Right atrium auricular region (tissue), 2 donors: ENCODE results near the gene TMPRSS4. TPM values are rescaled to one million over a fixed set of nuclear protein-coding genes. Genes with fewer than 3 reads are reported as not detected.

Experiments
- DNase-seq: peaks from one replicate; pipeline ENCODE4 v3.0.0-alpha.2; 2019; ENCODE audit warnings: low spot score
- H3K27ac ChIP-seq, 2 donors: fragments of 200-600 bp; sonication (generic); 1 replicate in 1 of 2; 2 replicates in 1 of 2; pipeline ENCODE4 v1.5.1; 2016 to 2019
- H3K27me3 ChIP-seq, 2 donors: fragments of 200-600 bp; sonication (generic); one replicate each; pipeline versions ENCODE4 v1.5.1 to v1.6.0; 2017 to 2019
- H3K36me3 ChIP-seq: fragments of 200-600 bp; sonication (generic); one replicate; pipeline ENCODE4 v1.5.1; 2016
- H3K4me1 ChIP-seq, 2 donors: fragments of 200-600 bp; sonication (generic); one replicate each; pipeline versions ENCODE4 v1.5.1 to v1.6.0; 2017 to 2019
- H3K4me3 ChIP-seq, 2 donors: fragments of 200-600 bp; sonication (generic); 1 replicate in 1 of 2; 2 replicates in 1 of 2; pipeline ENCODE4 v1.5.1; 2017 to 2019; ENCODE audit warnings: mild to moderate bottlenecking in 1 of 2, moderate library complexity in 1 of 2
- H3K9me3 ChIP-seq, 2 donors: fragments of 200-600 bp; sonication (generic); one replicate each; pipeline ENCODE4 v1.5.1; 2019
- total RNA-seq, 2 donors: library from RNA; depleted of rRNA; stranded (reverse); fragments of >200 nt; gene quantifications; one replicate each; pipeline ENCODE4 v1.1.0, GENCODE V29; 2016
- TF ChIP-seq, protein P1 (sequence below), 2 donors: fragments of 200-600 bp; sonication (generic); IDR thresholded peaks; one replicate each; pipeline ENCODE4 v1.5.1; 2019; ENCODE audit warnings: antibody characterized with exemption in 2 of 2

TMPRSS4 gene
- total RNA-seq, 2 donors from 2014 or later, result not detected

DNA sequence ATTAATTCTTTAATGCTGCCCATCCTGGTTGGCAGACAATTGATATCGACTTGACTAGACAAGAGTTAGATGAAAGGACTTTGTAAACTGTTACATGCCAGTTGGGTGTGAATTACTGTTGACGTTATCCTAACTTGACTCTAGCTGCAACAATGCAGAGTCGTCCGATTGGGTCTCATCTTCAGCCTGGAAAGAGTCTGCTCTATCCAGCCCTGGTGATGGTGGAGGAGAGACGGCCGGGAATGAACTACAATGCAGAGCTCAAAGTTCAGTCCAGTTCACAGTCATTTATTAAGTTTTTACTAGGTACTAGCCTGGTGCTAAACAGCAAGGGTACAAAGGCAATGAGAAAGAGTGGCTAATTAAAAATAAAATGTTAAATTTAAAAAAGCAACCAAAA is 14.8 kb downstream of the TMPRSS4 start:
- H3K4me1 ChIP-seq, result no peaks in the 10 kb centered on the region
- no peaks in the 10 kb centered on the region for H3K27me3 ChIP-seq
- H3K36me3 ChIP-seq, result no peaks in the 10 kb centered on the region
- H3K4me3 ChIP-seq, result no peak overlapping the region
- peaks cover 0 to 10% of the 10 kb centered on the region in 2 donors for H3K9me3 ChIP-seq
- no peak overlapping the region for H3K27ac ChIP-seq
- TF ChIP-seq, protein P1, sequence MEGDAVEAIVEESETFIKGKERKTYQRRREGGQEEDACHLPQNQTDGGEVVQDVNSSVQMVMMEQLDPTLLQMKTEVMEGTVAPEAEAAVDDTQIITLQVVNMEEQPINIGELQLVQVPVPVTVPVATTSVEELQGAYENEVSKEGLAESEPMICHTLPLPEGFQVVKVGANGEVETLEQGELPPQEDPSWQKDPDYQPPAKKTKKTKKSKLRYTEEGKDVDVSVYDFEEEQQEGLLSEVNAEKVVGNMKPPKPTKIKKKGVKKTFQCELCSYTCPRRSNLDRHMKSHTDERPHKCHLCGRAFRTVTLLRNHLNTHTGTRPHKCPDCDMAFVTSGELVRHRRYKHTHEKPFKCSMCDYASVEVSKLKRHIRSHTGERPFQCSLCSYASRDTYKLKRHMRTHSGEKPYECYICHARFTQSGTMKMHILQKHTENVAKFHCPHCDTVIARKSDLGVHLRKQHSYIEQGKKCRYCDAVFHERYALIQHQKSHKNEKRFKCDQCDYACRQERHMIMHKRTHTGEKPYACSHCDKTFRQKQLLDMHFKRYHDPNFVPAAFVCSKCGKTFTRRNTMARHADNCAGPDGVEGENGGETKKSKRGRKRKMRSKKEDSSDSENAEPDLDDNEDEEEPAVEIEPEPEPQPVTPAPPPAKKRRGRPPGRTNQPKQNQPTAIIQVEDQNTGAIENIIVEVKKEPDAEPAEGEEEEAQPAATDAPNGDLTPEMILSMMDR (IDR thresholded peaks at IDR 0.05), result no peak
- DNase-seq, result no peak

DNA sequence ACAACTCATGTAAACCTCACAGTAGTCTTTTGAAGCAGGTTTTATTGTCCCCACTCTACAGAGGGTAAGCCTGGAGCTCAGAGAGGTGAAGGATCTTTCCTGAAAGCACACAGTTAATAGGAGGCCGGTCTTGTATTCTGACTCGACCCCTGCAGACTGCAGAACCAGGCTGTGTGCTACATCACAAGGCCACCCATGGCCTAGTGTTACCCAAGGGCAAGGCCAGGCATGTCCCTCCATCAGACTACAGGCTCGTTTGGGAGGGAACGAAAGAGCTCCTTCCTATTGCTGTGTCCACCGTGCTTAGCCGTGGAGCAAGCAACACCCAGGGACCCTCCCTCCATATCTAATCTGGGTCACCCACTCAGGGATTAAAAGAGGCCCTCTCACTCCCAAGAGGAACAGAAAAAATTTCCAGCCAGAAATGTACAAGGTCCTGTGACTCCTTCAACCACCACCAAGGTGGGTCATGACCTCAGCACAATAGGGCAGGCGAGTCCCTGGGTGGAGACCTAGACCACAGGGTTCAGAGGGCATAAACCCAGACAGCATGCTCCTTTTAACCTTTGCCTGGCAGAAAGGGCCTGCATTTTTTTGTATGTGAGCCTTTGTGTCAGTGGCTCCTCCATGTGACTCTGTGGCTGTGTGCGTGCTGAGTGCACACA is 16.2 kb downstream of the TMPRSS4 start:
- DNase-seq, result no peak
- TF ChIP-seq, protein P1 (IDR thresholded peaks at IDR 0.05), result no peak
- peaks cover 0 to 1% of the 10 kb centered on the region in 2 donors for H3K9me3 ChIP-seq

DNA sequence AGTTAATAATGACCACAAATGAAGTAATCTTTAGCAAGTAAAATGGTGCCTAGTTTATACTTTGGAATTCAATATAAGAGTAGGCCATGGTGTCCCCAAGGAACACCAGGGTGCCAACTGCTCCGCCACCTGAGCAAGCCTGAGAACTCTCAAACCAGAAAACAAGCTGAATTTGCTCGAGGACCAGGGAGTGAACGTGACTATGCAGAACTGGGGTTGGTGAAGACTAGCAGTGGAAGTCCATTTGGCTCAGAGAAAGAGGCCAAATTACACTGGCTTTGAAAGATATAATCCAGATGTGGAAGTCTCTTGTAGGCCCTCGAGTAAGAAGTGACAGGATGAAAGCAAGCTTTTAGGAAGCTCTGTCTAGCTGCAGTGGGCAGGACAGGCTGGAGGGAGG is 18.6 kb downstream of the TMPRSS4 start:
- Histone ChIP-seq H3K9me3 (no peaks in the 10 kb centered on the region), H3K27ac (no peak overlapping the region), H3K4me3 (no peak overlapping the region), H3K36me3 (no peaks in the 10 kb centered on the region), H3K4me1 (peaks cover 0 to 11% of the 10 kb centered on the region in 2 donors), H3K27me3 (no peaks in the 10 kb centered on the region)
- TF ChIP-seq, protein P1 (IDR thresholded peaks at IDR 0.05), result no peak
- DNase-seq, result no peak

More for the DNA sequence above, 16.2 kb downstream of the TMPRSS4 start:
- Histone ChIP-seq H3K27me3 (no peaks in the 10 kb centered on the region), H3K4me1 (no peaks in the 10 kb centered on the region), H3K36me3 (no peaks in the 10 kb centered on the region), H3K4me3 (no peak overlapping the region), H3K27ac (no peak overlapping the region)

DNA sequence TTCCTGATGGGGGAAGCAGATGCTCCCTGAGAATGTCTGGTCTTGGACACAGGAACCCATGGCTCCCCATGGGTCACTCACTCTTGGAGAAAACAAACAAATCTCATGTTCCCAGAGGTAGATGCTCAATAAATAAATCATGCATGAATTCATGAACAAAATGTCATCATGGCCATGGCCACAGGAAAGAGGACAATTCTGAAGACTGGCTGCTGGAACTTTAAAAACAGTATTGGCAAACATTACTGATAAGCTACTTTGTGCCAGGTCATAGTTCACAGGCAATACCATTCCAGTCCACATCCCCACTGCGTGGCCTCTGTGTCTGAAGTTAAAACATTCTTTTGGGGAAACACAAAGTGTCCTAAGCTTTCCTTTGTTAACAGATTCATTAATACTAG is 19.1 kb downstream of the TMPRSS4 start:
- TF ChIP-seq, protein P1 (IDR thresholded peaks at IDR 0.05), result no peak
- DNase-seq, result no peak
- peaks cover 0 to 15% of the 10 kb centered on the region in 2 donors for H3K4me1 ChIP-seq
- no peaks in the 10 kb centered on the region for H3K36me3 ChIP-seq
- no peaks in the 10 kb centered on the region for H3K27me3 ChIP-seq
- no peak overlapping the region for H3K27ac ChIP-seq
- no peak overlapping the region for H3K4me3 ChIP-seq
- no peaks in the 10 kb centered on the region for H3K9me3 ChIP-seq

DNA sequence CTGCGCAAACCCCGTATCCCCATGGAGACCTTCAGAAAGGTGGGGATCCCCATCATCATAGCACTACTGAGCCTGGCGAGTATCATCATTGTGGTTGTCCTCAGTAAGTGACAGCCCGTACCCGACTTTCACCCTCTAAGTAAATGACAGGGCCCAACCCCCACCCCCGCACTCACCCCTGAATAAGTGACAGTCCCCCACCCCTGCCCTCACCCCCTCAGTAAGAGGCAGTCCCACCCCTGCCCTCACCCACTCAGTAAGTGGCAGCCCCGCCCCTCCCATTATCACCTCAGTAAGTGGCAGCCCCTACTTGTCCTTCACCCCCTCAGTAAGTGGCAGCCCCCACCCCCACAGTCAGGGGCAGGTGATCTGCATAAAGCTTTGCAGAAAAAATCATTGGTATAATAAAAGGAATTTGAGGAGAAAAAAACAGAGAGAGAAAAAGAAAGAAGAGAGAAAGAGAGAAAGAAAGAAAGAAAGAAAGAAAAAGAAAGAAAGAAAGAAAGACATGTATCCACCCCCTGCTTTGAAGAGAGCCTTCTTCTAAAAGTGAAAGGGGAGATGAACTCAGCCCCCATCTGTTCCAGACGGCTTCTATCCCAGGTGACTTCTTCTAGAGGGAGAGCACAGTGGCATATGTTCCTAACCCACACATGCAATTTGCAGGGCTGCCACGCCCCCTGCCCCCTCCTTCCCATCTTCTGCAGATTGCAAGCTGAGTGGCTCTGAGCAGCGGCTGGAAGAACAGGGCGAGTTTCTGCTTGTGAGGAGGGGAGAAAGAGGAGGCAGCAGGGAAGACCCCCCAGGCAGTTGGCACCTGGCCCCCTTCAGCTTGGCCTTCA is 22.3 kb downstream of the TMPRSS4 start:
- no peaks in the 10 kb centered on the region for H3K9me3 ChIP-seq
- peak overlapping the region; percentile 53 to 69 for H3K27ac ChIP-seq
- no peaks in the 10 kb centered on the region for H3K36me3 ChIP-seq
- TF ChIP-seq, protein P1 (IDR thresholded peaks at IDR 0.05), result no peak
- H3K27me3 ChIP-seq, result no peaks in the 10 kb centered on the region
- DNase-seq, result no peak
- H3K4me1 ChIP-seq, result peaks cover 0 to 16% of the 10 kb centered on the region in 2 donors
- no peak overlapping the region for H3K4me3 ChIP-seq
